Tibial nerve (tissue), 4 donors: ENCODE data around the gene ARHGAP26. TPM values are rescaled to one million over a fixed set of nuclear protein-coding genes. Genes with fewer than 3 reads are reported as not detected.

ENCODE experiments used
- DNase-seq, 2 donors: peaks; one replicate each; pipeline ENCODE4 v3.0.0-alpha.2; 2019; ENCODE audit warnings: low spot score in 2 of 2
- H3K27ac ChIP-seq, 4 donors: fragments of 200-600 bp; sonication (generic) in 3 of 4; one replicate each; pipeline ENCODE4 v1.5.1; 2017 to 2019; ENCODE audit warnings: mild to moderate bottlenecking in 1 of 4
- H3K27me3 ChIP-seq, 2 donors: fragments of 200-600 bp; sonication (generic) in 1 of 2; one replicate each; pipeline versions ENCODE4 v1.5.1 to v1.6.0; 2017 to 2019
- H3K36me3 ChIP-seq, 3 donors: fragments of 200-600 bp; sonication (generic); one replicate each; pipeline ENCODE4 v1.5.1; 2018 to 2019
- H3K4me1 ChIP-seq, 4 donors: fragments of 200-600 bp; sonication (generic) in 3 of 4; one replicate each; pipeline ENCODE4 v1.5.1; 2017 to 2019
- H3K4me3 ChIP-seq, 4 donors: fragments of 200-600 bp; sonication (generic) in 3 of 4; one replicate each; pipeline ENCODE4 v1.5.1; 2017 to 2019; ENCODE audit warnings: mild to moderate bottlenecking in 1 of 4, moderate library complexity in 1 of 4
- H3K9me3 ChIP-seq, 4 donors: fragments of 200-600 bp; sonication (generic) in 3 of 4; one replicate each; pipeline ENCODE4 v1.5.1; 2017 to 2019
- CTCF ChIP-seq, 5 experiments: fragments of 200-600 bp in 3 of 5; fragments of 450-650 bp in 2 of 5; sonication (generic) in 3 of 5; IDR thresholded peaks; one replicate each; pipeline ENCODE4 v1.5.1; 2016 to 2019; ENCODE audit warnings: antibody characterized with exemption in 5 of 5, mild to moderate bottlenecking in 3 of 5, moderate library complexity in 2 of 5
- EP300 ChIP-seq, 2 donors: sonication (generic); formaldehyde crosslinking; IDR thresholded peaks; one replicate each; pipeline ENCODE4 v1.6.1; 2017; ENCODE audit warnings: antibody characterized with exemption in 2 of 2, mild to moderate bottlenecking in 1 of 2
- POLR2A ChIP-seq, 2 donors: fragments of 450-650 bp; IDR thresholded peaks; one replicate each; pipeline ENCODE4 v1.6.1; 2017; ENCODE audit warnings: antibody characterized with exemption in 2 of 2, mild to moderate bottlenecking in 2 of 2, moderate library complexity in 2 of 2
- WGBS, 2 donors: methylation state at CpG; one replicate each; pipeline ENCODE4 v1.1.5; 2018; 5-methylcytosine and 5-hydroxymethylcytosine counted together
- total RNA-seq, 4 donors: library from RNA; depleted of rRNA; stranded (reverse); fragments of >200 nt; gene quantifications; one replicate each; pipeline ENCODE4 v1.1.0, GENCODE V29; 2016

The ARHGAP26 gene
- total RNA-seq, 4 donors from 2014 or later: 33.7 to 77.8 (median 57.8) TPM

- 70 to 84% methylated on average over 3 of the region's 3 CpGs for WGBS, 2 donors
- no peak overlapping the region for H3K4me3 ChIP-seq
- no peak for DNase-seq
- H3K36me3 ChIP-seq: peaks cover 0 to 47% (median 0%) of the 10 kb centered on the region in 3 donors
- TF ChIP-seq EP300 (IDR thresholded peaks at IDR 0.05) (no peak), POLR2A (IDR thresholded peaks at IDR 0.05) (no peak), CTCF (IDR thresholded peaks at IDR 0.05) (no peak)
- H3K27me3 ChIP-seq: no peaks in the 10 kb centered on the region
- peaks cover 0 to 14% (median 0%) of the 10 kb centered on the region in 4 donors for H3K4me1 ChIP-seq
- H3K9me3 ChIP-seq: no peaks in the 10 kb centered on the region
- H3K27ac ChIP-seq: peak overlapping the region in 2 of 4 donors; percentile 9 to 49
These were observed 450.6 kb downstream of the ARHGAP26 start for GRCh38 chr5:143220748-143221251.

- TF ChIP-seq EP300 (IDR thresholded peaks at IDR 0.05) (no peak), POLR2A (IDR thresholded peaks at IDR 0.05) (no peak), CTCF (IDR thresholded peaks at IDR 0.05) (no peak)
- no peak overlapping the region for H3K4me3 ChIP-seq
- H3K4me1 ChIP-seq: peaks cover 0 to 12% (median 0%) of the 10 kb centered on the region in 4 donors
- H3K27me3 ChIP-seq: no peaks in the 10 kb centered on the region
- peak overlapping the region in 1 of 4 donors; percentile 24 for H3K27ac ChIP-seq
- no peaks in the 10 kb centered on the region for H3K9me3 ChIP-seq
- WGBS, 2 donors: 64 to 67% methylated on average over 16 of the region's 16 CpGs
- DNase-seq: no peak
- H3K36me3 ChIP-seq: peaks cover 0 to 32% (median 0%) of the 10 kb centered on the region in 3 donors
These were observed 452.4 kb downstream of the ARHGAP26 start for GRCh38 chr5:143222287-143223231.

- no peak for TF ChIP-seq POLR2A (IDR thresholded peaks at IDR 0.05)
- no peak for TF ChIP-seq EP300 (IDR thresholded peaks at IDR 0.05)
- TF ChIP-seq CTCF (IDR thresholded peaks at IDR 0.05): no peak
- no peak for DNase-seq
- 87 to 95% methylated on average over 5 of the region's 5 CpGs for WGBS, 2 donors
- no peak overlapping the region for H3K4me3 ChIP-seq
- H3K27me3 ChIP-seq: no peaks in the 10 kb centered on the region
- H3K4me1 ChIP-seq: peaks cover 0 to 28% (median 2%) of the 10 kb centered on the region in 4 donors
- no peaks in the 10 kb centered on the region for H3K9me3 ChIP-seq
- H3K27ac ChIP-seq: no peak overlapping the region
- peaks cover 0 to 27% (median 0%) of the 10 kb centered on the region in 3 donors for H3K36me3 ChIP-seq
These were observed 454.5 kb downstream of the ARHGAP26 start for GRCh38 chr5:143224672-143225071.

GRCh38 chr5:143225511-143225910, 455.3 kb downstream of the ARHGAP26 start:
- TF ChIP-seq EP300 (IDR thresholded peaks at IDR 0.05) (no peak), POLR2A (IDR thresholded peaks at IDR 0.05) (no peak), CTCF (IDR thresholded peaks at IDR 0.05) (no peak)
- no peak overlapping the region for H3K4me3 ChIP-seq
- WGBS, 2 donors: 97 to 100% methylated on average over 4 of the region's 4 CpGs
- H3K36me3 ChIP-seq: peaks cover 0 to 27% (median 0%) of the 10 kb centered on the region in 3 donors
- H3K27ac ChIP-seq: no peak overlapping the region
- H3K27me3 ChIP-seq: no peaks in the 10 kb centered on the region
- H3K9me3 ChIP-seq: no peaks in the 10 kb centered on the region
- H3K4me1 ChIP-seq: peaks cover 0 to 28% (median 4%) of the 10 kb centered on the region in 4 donors
- DNase-seq: no peak

- Histone ChIP-seq H3K9me3 (no peaks in the 10 kb centered on the region), H3K4me3 (no peak overlapping the region), H3K27me3 (no peaks in the 10 kb centered on the region), H3K4me1 (peaks cover 0 to 36% (median 4%) of the 10 kb centered on the region in 4 donors), H3K36me3 (peaks cover 0 to 27% (median 0%) of the 10 kb centered on the region in 3 donors), H3K27ac (no peak overlapping the region)
- no peak for TF ChIP-seq POLR2A (IDR thresholded peaks at IDR 0.05)
- no peak for TF ChIP-seq CTCF (IDR thresholded peaks at IDR 0.05)
- no peak for TF ChIP-seq EP300 (IDR thresholded peaks at IDR 0.05)
- no peak for DNase-seq
- 67 to 79% methylated on average over 3 of the region's 3 CpGs for WGBS, 2 donors
These were observed 456.2 kb downstream of the ARHGAP26 start for GRCh38 chr5:143226361-143226760.
